Gastrocnemius medialis (tissue), 4 donors: Measurements from ENCODE around the gene SPON2. TPM values are rescaled to one million over a fixed set of nuclear protein-coding genes. Genes with fewer than 3 reads are reported as not detected.

Experiments
- ATAC-seq, 2 donors: fragments of 150-250 bp; one replicate each; pipeline ENCODE4 v1.9.1; 2016
- DNase-seq, 2 donors: peaks; one replicate each; pipeline ENCODE4 v3.0.0-alpha.2; 2019
- H3K27ac ChIP-seq, 4 donors: fragments of 200-600 bp; sonication (generic); 1 replicate in 1 of 4; 2 replicates in 3 of 4; pipeline ENCODE4 v1.5.1; 2016 to 2018; ENCODE audit warnings: mild to moderate bottlenecking in 2 of 4, moderate library complexity in 1 of 4
- H3K27me3 ChIP-seq, 3 donors: fragments of 200-600 bp; sonication (generic) in 2 of 3; 1 replicate in 1 of 3; 2 replicates in 2 of 3; pipeline versions ENCODE4 v1.5.1 to v1.6.0; 2016 to 2019; ENCODE audit warnings: mild to moderate bottlenecking in 1 of 3, moderate library complexity in 1 of 3
- H3K36me3 ChIP-seq, 2 donors: fragments of 200-600 bp; sonication (generic) in 1 of 2; one replicate each; pipeline ENCODE4 v1.5.1; 2017 to 2018
- H3K4me1 ChIP-seq, 2 donors: fragments of 200-600 bp; sonication (generic) in 1 of 2; one replicate each; pipeline ENCODE4 v1.5.1; 2016 to 2017; ENCODE audit warnings: mild to moderate bottlenecking in 2 of 2
- H3K4me3 ChIP-seq, 4 donors: fragments of 200-600 bp; sonication (generic) in 3 of 4; 1 replicate in 1 of 4; 2 replicates in 3 of 4; pipeline ENCODE4 v1.5.1; 2016 to 2019; ENCODE audit warnings: mild to moderate bottlenecking in 2 of 4
- H3K9me3 ChIP-seq, 3 donors: fragments of 200-600 bp; sonication (generic) in 2 of 3; 1 replicate in 1 of 3; 2 replicates in 2 of 3; pipeline ENCODE4 v1.5.1; 2016 to 2019
- CTCF ChIP-seq, 5 experiments: fragments of 450-650 bp in 3 of 5; fragments of 200-600 bp in 2 of 5; sonication (generic) in 2 of 5; IDR thresholded peaks in 4 of 5; conservative IDR thresholded peaks in 1 of 5; 1 replicate in 4 of 5; 2 replicates in 1 of 5; pipeline ENCODE4 v1.5.1; 2016 to 2019; ENCODE audit warnings: antibody characterized with exemption in 5 of 5, mild to moderate bottlenecking in 3 of 5, moderate library complexity in 3 of 5
- POLR2A ChIP-seq, 2 donors: fragments of 450-650 bp; IDR thresholded peaks; one replicate each; pipeline ENCODE4 v1.6.1; 2017; ENCODE audit warnings: antibody characterized with exemption in 2 of 2, mild to moderate bottlenecking in 2 of 2, moderate library complexity in 2 of 2
- in situ Hi-C, 4 donors: fragments of 200-750 bp; cut with MboI; loops; one replicate each; pipeline versions ENCODE4 v1.15.0 to v1.8.0; 2017; ENCODE audit warnings: low sequenced_read_pairs in 4 of 4
- intact Hi-C: fragments of 100-400 bp; cut with DNase I; formaldehyde crosslinking; loops from one replicate; pipeline ENCODE4 v1.15.1; 2023; ENCODE audit warnings: low total_unique reads
- total RNA-seq, 4 donors: library from RNA; depleted of rRNA; stranded (reverse); fragments of >200 nt; gene quantifications; one replicate each; pipeline versions ENCODE4 v1.1.0 to v1.2.3, GENCODE V29; 2016

Gene SPON2
- total RNA-seq, 4 donors from 2014 or later = 5.0 to 8.9 (median 5.2) TPM

- DNase-seq = peak; percentile 66 to 79
- Histone ChIP-seq H3K36me3 (no peaks in the 10 kb centered on the region), H3K4me1 (peaks cover 44 to 46% of the 10 kb centered on the region in 2 donors), H3K27ac (peak overlapping the region; percentile 80 to 91 (median 86)), H3K9me3 (no peaks in the 10 kb centered on the region), H3K4me3 (peak overlapping the region in 2 of 4 donors; percentile 9 to 16), H3K27me3 (no peaks in the 10 kb centered on the region)
- in situ Hi-C loops (no loop called here), intact Hi-C loops (loop anchor here (10.0 kb wide), 1 partner anchor 494 kb away; the partner anchor contains the start of gene SLC49A3)
- ATAC-seq = peak; percentile 69 to 71
- TF ChIP-seq POLR2A (IDR thresholded peaks at IDR 0.05) = no peak
- TF ChIP-seq CTCF (IDR thresholded peaks at IDR 0.05 in 4 of 5, conservative IDR thresholded peaks at IDR 0.05 in 1 of 5) = no peak
Observed at GRCh38 chr4:1179089-1179441, 6.7 kb upstream of the SPON2 start.

GRCh38 chr4:1178300-1179088, 6.1 kb upstream of the SPON2 start:
- peak in 1 of 2 donors; percentile 53 for DNase-seq
- Histone ChIP-seq H3K36me3 (no peaks in the 10 kb centered on the region), H3K27me3 (no peaks in the 10 kb centered on the region), H3K9me3 (no peaks in the 10 kb centered on the region), H3K4me3 (peak overlapping the region in 2 of 4 donors; percentile 9 to 16), H3K27ac (peak overlapping the region; percentile 80 to 91 (median 86)), H3K4me1 (peaks cover 50 to 52% of the 10 kb centered on the region in 2 donors)
- intact Hi-C loops = loop anchor here (10.0 kb wide), 1 partner anchor 494 kb away; the partner anchor contains the start of gene SLC49A3
- in situ Hi-C loops = no loop called here
- no peak for TF ChIP-seq POLR2A (IDR thresholded peaks at IDR 0.05)
- no peak for TF ChIP-seq CTCF (IDR thresholded peaks at IDR 0.05 in 4 of 5, conservative IDR thresholded peaks at IDR 0.05 in 1 of 5)
- peak; percentile 61 to 70 for ATAC-seq

GRCh38 chr4:1177274-1178141, 5.1 kb upstream of the SPON2 start:
- ATAC-seq (peak; percentile 52 to 57), DNase-seq (peak; percentile 79 to 82)
- no peak overlapping the region for H3K4me3 ChIP-seq
- H3K27me3 ChIP-seq = no peaks in the 10 kb centered on the region
- H3K4me1 ChIP-seq = peaks cover 57 to 60% of the 10 kb centered on the region in 2 donors
- in situ Hi-C loops = no loop called here
- intact Hi-C loops = loop anchor here (1.0 to 10.0 kb wide), 2 partner anchors 15 to 493 kb away; partner anchors contain the start of gene SLC49A3
- no peaks in the 10 kb centered on the region for H3K9me3 ChIP-seq
- H3K27ac ChIP-seq = peak overlapping the region; percentile 80 to 91 (median 86)
- TF ChIP-seq POLR2A (IDR thresholded peaks at IDR 0.05) = peak; percentile 32 to 48
- TF ChIP-seq CTCF (IDR thresholded peaks at IDR 0.05 in 4 of 5, conservative IDR thresholded peaks at IDR 0.05 in 1 of 5) = no peak
- no peaks in the 10 kb centered on the region for H3K36me3 ChIP-seq

- in situ Hi-C loops (no loop called here), intact Hi-C loops (loop anchor here (1.0 to 10.0 kb wide), 2 partner anchors 16 to 492 kb away; partner anchors contain the start of gene SLC49A3)
- peak overlapping the region; percentile 83 to 91 (median 87) for H3K27ac ChIP-seq
- peaks cover 65 to 68% of the 10 kb centered on the region in 2 donors for H3K4me1 ChIP-seq
- no peak overlapping the region for H3K4me3 ChIP-seq
- ATAC-seq (no peak), DNase-seq (no peak)
- H3K36me3 ChIP-seq = no peaks in the 10 kb centered on the region
- no peaks in the 10 kb centered on the region for H3K9me3 ChIP-seq
- H3K27me3 ChIP-seq = peaks cover under 1 to 7% (median 6%) of the 10 kb centered on the region in 3 donors
- TF ChIP-seq POLR2A (IDR thresholded peaks at IDR 0.05) = no peak
- no peak for TF ChIP-seq CTCF (IDR thresholded peaks at IDR 0.05 in 4 of 5, conservative IDR thresholded peaks at IDR 0.05 in 1 of 5)
Observed at GRCh38 chr4:1176398-1177273, 4.3 kb upstream of the SPON2 start.
